RWPE1 (cell line): ENCODE data around the gene ETFBKMT.
"Not testable (repeated sequence)": the region's sequence is repeated elsewhere in the genome, so short reads cannot be mapped to it uniquely, and the experiment has no call there.

Source experiments
- CTCF ChIA-PET: fragments of 350-600 bp; sonication (Branson Sonifier 250); formaldehyde crosslinking; extraction: SDS; loops from one replicate; lab custom pipeline; 2021; lab: Yijun Ruan, JAX
- POLR2A ChIA-PET: fragments of 400-600 bp; formaldehyde crosslinking; extraction: SDS; loops from one replicate; lab custom pipeline; 2020; ENCODE audit warnings: antibody characterized with exemption; ENCODE audit not compliant: low non-redundant PET; lab: Yijun Ruan, JAX
- DNase-seq: peaks from one replicate; pipeline ENCODE4 v3.0.0; 2012; ENCODE audit warnings: low spot score
- H3K27ac ChIP-seq: fragments of 450-650 bp; 2 replicates; pipeline ENCODE4 v1.5.1; 2017
- TF ChIP-seq, protein P1 (sequence below): fragments of 450-650 bp; conservative IDR thresholded peaks from 2 replicates; pipeline ENCODE4 v1.5.1; 2017; ENCODE audit warnings: low read depth, mild to moderate bottlenecking

The ETFBKMT gene

DNA sequence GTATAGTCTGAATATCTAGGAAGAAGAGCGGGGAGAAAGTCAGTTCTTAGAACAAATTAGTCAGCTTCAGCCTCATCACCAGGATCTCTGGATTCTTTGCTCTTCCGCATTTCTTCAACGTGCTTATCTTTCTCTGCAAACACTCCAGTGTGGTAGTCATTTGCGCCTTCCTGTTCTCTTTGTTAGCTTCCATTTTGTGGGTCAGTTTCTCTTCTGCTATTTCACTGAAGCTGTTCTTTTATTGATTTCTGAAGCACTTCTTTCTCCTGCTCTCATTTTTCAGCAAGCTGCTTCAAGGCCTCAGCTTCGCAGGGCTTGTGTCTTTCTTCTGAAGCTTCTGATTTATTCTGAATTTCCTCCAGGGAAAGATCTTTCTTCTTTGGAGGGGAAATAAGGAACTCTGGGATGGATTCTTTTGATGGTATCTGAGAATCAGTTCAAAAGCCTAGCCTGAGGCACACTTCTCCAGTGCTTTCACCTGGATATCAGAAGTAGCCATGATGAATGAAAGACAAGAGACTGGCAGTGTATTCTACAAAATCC lies 55.9 kb downstream of the ETFBKMT start:
- TF ChIP-seq, protein P1, sequence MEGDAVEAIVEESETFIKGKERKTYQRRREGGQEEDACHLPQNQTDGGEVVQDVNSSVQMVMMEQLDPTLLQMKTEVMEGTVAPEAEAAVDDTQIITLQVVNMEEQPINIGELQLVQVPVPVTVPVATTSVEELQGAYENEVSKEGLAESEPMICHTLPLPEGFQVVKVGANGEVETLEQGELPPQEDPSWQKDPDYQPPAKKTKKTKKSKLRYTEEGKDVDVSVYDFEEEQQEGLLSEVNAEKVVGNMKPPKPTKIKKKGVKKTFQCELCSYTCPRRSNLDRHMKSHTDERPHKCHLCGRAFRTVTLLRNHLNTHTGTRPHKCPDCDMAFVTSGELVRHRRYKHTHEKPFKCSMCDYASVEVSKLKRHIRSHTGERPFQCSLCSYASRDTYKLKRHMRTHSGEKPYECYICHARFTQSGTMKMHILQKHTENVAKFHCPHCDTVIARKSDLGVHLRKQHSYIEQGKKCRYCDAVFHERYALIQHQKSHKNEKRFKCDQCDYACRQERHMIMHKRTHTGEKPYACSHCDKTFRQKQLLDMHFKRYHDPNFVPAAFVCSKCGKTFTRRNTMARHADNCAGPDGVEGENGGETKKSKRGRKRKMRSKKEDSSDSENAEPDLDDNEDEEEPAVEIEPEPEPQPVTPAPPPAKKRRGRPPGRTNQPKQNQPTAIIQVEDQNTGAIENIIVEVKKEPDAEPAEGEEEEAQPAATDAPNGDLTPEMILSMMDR, result no peak
- H3K27ac ChIP-seq, result no peak overlapping the region
- CTCF ChIA-PET, result interaction anchor here (0.9 kb wide), 1 partner anchor 33 kb away, joined by 4 read pairs; no protein-coding TSS in a partner anchor
- POLR2A ChIA-PET, result no interaction called here
- no peak for DNase-seq

DNA sequence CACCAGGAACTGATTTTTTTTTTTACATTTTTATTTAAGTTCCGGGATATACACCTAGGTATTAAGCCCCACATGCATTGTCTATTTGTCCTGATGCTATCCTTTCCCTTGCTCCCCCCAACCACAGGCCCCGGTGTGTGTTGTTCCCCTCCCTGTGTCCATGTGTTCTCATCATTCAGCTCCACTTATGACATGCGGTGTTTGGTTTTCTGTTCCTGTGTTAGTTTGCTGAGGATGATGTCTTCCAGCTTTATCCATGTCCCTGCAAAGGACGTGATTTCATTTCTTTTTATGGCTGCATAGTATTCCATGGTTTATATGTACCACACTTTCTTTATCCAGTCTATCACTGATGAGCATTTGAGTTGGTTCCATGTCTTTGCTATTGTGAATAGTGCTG lies 57.5 kb downstream of the ETFBKMT start:
- H3K27ac ChIP-seq, POLR2A ChIA-PET, DNase-seq: not testable (repeated sequence)
- CTCF ChIA-PET, result interaction anchor here (0.7 kb wide), 1 partner anchor 54 kb away, joined by 3 read pairs; no protein-coding TSS in a partner anchor

DNA sequence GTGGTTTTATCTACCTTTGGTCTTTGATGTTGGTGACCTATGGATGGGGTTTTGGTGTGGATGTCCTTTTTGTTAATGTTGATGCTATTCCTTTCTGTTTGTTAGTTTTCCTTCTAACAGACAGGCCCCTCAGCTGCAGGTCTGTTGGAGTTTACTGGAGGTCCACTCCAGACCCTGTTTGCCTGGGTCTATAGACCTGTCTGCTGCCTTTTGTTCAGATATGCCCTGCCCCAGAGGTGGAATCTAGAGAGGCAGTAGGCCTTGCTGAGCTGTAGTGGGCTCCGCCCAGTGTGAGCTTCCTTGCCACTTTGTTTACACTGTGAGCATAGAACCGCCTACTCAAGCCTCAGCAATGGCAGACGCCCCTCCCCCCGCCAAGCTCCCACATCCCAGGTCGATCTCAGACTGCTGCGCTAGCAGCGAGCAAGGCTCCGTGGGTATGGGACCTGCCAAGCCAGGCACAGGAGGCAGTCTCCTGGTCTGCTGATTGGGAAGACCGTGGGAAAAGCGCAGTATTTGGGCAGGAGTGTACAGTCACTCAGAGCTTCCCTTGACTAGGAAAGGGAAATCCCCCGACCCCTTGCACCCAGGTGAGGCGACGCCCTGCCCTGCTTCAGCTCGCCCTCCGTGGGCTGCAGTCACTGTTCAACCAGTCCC lies 59.2 kb downstream of the ETFBKMT start:
- CTCF ChIA-PET, POLR2A ChIA-PET, DNase-seq, H3K27ac ChIP-seq: not testable (repeated sequence)

DNA sequence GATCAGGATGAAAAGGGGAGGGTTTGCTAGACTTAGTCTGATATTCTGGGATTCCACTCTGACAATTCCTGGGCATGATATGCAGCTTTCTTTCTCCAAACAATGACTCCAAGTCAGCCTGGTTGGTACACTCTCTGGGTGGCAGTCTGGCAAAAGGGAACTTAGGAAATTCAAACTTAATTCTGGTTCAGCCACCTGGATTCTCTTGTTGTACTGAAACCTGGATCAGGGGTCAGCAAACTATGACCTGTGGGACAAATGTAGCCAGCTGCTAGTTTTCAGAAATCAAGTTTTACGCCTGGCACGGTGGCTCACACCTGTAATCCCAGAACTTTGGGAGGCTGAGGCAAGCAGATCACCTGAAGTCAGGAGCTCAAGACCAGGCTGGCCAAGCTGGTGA lies 63.1 kb downstream of the ETFBKMT start:
- TF ChIP-seq, protein P1, result no peak
- CTCF ChIA-PET, result no interaction called here
- H3K27ac ChIP-seq, result no peak overlapping the region
- POLR2A ChIA-PET, result no interaction called here
- no peak for DNase-seq
